Right lobe of liver (tissue), 4 donors: Measurements from ENCODE around the gene ABHD2.

Source experiments
- POLR2A ChIP-seq: fragments of 450-650 bp; IDR thresholded peaks from one replicate; pipeline ENCODE4 v1.6.1; 2017; ENCODE audit warnings: antibody characterized with exemption, mild to moderate bottlenecking
- TF ChIP-seq, protein P1 (sequence below), 4 donors: fragments of 200-600 bp in 3 of 4; fragments of 450-650 bp in 1 of 4; IDR thresholded peaks; one replicate each; pipeline versions ENCODE4 v1.5.1 to v1.8.0; 2016 to 2022; ENCODE audit warnings: antibody characterized with exemption in 4 of 4, mild to moderate bottlenecking in 2 of 4
- donor health status: DM: no; HTN: no; CAD: no.
- donor health status: DM: no; HTN: no; CAD: no.
- donor health status: DM: no; HTN: yes; CAD: no.

GRCh38 chr15:89141885-89142284, 53.6 kb downstream of the ABHD2 start:
- TF ChIP-seq, protein P1, sequence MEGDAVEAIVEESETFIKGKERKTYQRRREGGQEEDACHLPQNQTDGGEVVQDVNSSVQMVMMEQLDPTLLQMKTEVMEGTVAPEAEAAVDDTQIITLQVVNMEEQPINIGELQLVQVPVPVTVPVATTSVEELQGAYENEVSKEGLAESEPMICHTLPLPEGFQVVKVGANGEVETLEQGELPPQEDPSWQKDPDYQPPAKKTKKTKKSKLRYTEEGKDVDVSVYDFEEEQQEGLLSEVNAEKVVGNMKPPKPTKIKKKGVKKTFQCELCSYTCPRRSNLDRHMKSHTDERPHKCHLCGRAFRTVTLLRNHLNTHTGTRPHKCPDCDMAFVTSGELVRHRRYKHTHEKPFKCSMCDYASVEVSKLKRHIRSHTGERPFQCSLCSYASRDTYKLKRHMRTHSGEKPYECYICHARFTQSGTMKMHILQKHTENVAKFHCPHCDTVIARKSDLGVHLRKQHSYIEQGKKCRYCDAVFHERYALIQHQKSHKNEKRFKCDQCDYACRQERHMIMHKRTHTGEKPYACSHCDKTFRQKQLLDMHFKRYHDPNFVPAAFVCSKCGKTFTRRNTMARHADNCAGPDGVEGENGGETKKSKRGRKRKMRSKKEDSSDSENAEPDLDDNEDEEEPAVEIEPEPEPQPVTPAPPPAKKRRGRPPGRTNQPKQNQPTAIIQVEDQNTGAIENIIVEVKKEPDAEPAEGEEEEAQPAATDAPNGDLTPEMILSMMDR (IDR thresholded peaks at IDR 0.05), result no peak
- no peak for TF ChIP-seq POLR2A
